Activated CD8-positive, alpha-beta T cell treated with anti-CD3 and anti-CD28 coated beads for 36 hours (primary cell): ENCODE data around the gene SLC12A1. TPM values are rescaled to one million over a fixed set of nuclear protein-coding genes. Genes with fewer than 3 reads are reported as not detected.

ENCODE experiments used
- ATAC-seq: fragments of 200-7000 bp; cut with Tn5 transposase; one replicate; pipeline ENCODE4 v1.10.0; 2021; ENCODE audit warnings: mild to moderate bottlenecking, moderate library complexity
- CTCF ChIA-PET: fragments of 350-600 bp; sonication (Branson Sonifier 250); formaldehyde crosslinking; loops from one replicate; lab custom pipeline; 2021; ENCODE audit warnings: antibody characterized with exemption; lab: Charles Lee
- POLR2A ChIA-PET: fragments of 350-600 bp; sonication (Branson Sonifier 250); formaldehyde crosslinking; loops from one replicate; lab custom pipeline; 2021; ENCODE audit warnings: antibody characterized with exemption; lab: Charles Lee
- DNase-seq: peaks from one replicate; pipeline ENCODE4 v3.0.0-alpha.2; 2020
- H3K27ac Mint-ChIP-seq: one replicate; pipeline ENCODE4 v1.8.0; 2021; ENCODE audit warnings: mild to moderate bottlenecking, mixed read lengths
- H3K27me3 Mint-ChIP-seq: one replicate; pipeline ENCODE4 v1.8.0; 2021; ENCODE audit warnings: mixed read lengths
- H3K36me3 Mint-ChIP-seq: one replicate; pipeline ENCODE4 v1.8.0; 2021; ENCODE audit warnings: low read depth, mixed read lengths
- H3K4me1 Mint-ChIP-seq: one replicate; pipeline ENCODE4 v1.8.0; 2021; ENCODE audit warnings: low read depth, mixed read lengths
- H3K4me3 Mint-ChIP-seq: one replicate; pipeline ENCODE4 v1.8.0; 2021; ENCODE audit warnings: mild to moderate bottlenecking, moderate library complexity, mixed read lengths
- H3K9me3 Mint-ChIP-seq: one replicate; pipeline ENCODE4 v1.8.0; 2021; ENCODE audit warnings: mixed read lengths
- intact Hi-C: fragments of 100-400 bp; cut with micrococcal nuclease; formaldehyde crosslinking; loops from one replicate; pipeline ENCODE4 v1.10.0; 2022
- total RNA-seq, 2 experiments: library from RNA; stranded (reverse); gene quantifications; one replicate each; pipeline ENCODE4 v1.2.3, GENCODE V29; 2021
- TF ChIP-seq, protein P1 (sequence below): fragments of 200-600 bp; IDR thresholded peaks from one replicate; pipeline ENCODE4 v1.8.0; 2022; ENCODE audit warnings: antibody characterized with exemption, mild to moderate bottlenecking

Gene SLC12A1
- total RNA-seq, 2 experiments from 2014 or later, result not detected

DNA sequence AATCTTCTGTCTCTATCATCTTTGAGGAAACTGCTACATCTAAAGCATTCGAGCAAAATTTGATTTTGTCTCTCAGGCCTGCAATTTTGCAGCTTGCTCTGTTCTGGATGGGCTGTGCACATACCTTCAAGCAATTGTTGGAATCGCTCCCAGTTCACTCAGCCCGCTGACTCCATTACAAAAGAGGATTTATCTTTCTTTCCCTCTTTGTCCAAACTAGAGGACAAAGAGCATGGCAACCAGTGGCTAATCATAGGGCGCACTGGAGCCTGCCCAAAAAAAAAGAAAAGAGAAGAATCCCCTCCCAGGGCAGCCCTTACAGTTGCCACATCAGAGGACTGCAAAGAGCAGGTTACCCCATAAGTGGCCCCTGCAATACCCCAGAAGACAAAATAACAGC is 76.1 kb downstream of the SLC12A1 start:
- TF ChIP-seq, protein P1, sequence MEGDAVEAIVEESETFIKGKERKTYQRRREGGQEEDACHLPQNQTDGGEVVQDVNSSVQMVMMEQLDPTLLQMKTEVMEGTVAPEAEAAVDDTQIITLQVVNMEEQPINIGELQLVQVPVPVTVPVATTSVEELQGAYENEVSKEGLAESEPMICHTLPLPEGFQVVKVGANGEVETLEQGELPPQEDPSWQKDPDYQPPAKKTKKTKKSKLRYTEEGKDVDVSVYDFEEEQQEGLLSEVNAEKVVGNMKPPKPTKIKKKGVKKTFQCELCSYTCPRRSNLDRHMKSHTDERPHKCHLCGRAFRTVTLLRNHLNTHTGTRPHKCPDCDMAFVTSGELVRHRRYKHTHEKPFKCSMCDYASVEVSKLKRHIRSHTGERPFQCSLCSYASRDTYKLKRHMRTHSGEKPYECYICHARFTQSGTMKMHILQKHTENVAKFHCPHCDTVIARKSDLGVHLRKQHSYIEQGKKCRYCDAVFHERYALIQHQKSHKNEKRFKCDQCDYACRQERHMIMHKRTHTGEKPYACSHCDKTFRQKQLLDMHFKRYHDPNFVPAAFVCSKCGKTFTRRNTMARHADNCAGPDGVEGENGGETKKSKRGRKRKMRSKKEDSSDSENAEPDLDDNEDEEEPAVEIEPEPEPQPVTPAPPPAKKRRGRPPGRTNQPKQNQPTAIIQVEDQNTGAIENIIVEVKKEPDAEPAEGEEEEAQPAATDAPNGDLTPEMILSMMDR, result no peak
- H3K27ac Mint-ChIP-seq, result no peak overlapping the region
- ATAC-seq (no peak), DNase-seq (no peak)
- CTCF ChIA-PET, result no interaction called here
- H3K9me3 Mint-ChIP-seq, result no peaks in the 10 kb centered on the region
- H3K36me3 Mint-ChIP-seq, result no peaks in the 10 kb centered on the region
- intact Hi-C loops, result no loop called here
- H3K27me3 Mint-ChIP-seq, result peaks cover 5% of the 10 kb centered on the region
- peaks cover 2% of the 10 kb centered on the region for H3K4me1 Mint-ChIP-seq
- H3K4me3 Mint-ChIP-seq, result no peak overlapping the region
- POLR2A ChIA-PET, result no interaction called here

DNA sequence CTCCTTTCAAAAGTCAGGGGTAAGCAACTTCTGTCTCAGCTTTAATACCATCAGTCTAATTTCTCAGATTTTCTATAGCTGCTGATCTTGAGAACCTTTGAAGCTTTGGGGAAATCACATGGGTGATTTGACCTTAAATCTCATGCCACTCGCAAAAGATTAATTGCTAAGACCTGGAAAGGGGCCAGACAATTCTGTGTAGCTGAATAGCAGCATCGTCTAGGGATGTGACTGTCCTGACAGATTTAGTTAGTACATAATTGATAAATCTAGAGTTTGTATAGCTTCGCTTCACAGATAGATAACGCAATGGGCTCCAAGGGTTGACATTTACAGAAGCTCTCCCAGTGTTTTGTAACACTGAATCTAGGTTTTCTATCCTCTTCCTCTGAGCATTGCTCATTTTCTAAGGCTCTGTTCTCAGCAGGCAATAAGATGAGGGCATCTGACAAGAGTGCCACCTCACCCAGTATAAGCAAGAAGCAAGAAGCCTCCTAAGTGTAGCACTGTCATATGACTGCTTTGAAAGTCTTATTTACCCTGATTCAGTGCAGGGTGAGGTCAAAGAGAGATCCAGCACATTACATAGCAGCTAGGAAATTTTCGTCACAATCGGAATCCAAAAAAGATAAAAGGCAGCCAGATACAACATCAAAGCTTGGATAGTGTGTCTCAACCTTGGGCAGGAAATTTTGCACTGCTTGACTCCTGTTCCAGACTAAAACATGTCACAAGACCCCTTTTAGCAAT is 77.5 kb downstream of the SLC12A1 start:
- CTCF ChIA-PET, result interaction anchor here (1.2 to 4.4 kb wide), 3 partner anchors 11 to 171 kb away, joined by 3 to 16 read pairs (median 4); no protein-coding TSS in a partner anchor
- POLR2A ChIA-PET, result no interaction called here
- no peak overlapping the region for H3K27ac Mint-ChIP-seq
- H3K27me3 Mint-ChIP-seq, result peaks cover 5% of the 10 kb centered on the region
- H3K4me3 Mint-ChIP-seq, result no peak overlapping the region
- no peaks in the 10 kb centered on the region for H3K36me3 Mint-ChIP-seq
- ATAC-seq (no peak), DNase-seq (no peak)
- intact Hi-C loops, result no loop called here
- TF ChIP-seq, protein P1, result no peak
- peaks cover 2% of the 10 kb centered on the region for H3K4me1 Mint-ChIP-seq
- no peaks in the 10 kb centered on the region for H3K9me3 Mint-ChIP-seq

DNA sequence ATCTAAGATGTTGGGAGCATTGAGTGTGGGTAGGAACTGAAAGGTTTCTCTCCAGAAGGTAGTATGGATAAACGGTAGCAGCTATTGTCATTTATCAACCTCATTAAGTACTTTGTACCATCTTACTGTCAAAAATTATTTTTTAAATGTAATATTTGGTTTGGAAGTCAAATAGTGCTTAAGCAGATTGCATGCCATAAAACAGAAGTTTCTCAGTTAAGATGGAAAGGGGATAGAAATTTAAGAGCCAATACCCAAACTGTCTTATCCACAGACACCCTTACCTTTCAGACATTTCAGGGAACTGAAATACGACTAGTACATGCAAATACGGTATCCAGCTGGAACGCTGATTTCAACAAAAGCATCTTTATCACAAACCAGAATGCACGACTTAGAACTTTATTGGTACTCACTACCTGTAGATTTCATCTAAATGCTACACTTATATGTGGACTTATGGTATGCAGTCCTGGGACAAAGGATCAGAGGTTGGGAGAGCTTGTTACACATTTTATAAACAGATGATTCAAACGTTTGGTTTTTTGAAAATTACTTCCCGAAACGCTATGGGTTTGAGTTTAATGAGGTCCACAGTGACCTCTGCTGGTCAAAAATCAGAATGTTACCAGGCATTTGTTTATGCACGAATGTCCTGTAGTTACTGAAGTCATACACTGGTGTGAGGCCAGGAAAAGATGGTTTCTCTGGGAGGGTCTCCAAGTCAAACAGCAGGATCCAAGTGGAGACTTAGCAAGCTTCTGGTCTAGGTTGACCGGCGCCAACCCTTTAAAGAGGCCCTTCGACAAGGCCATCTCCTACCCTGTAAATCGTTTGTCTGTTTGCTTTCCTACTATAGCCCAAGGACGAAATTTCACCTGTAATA is 79.5 kb downstream of the SLC12A1 start:
- ChIA-PET CTCF (interaction anchor here (0.7 to 4.4 kb wide), 25 partner anchors 9 to 500 kb away, joined by 3 to 18 read pairs (median 4); no protein-coding TSS in a partner anchor), POLR2A (no interaction called here)
- intact Hi-C loops, result no loop called here
- Mint-ChIP-seq H3K27ac (no peak overlapping the region), H3K4me3 (no peak overlapping the region), H3K9me3 (no peaks in the 10 kb centered on the region), H3K27me3 (peaks cover 5% of the 10 kb centered on the region), H3K4me1 (peaks cover 2% of the 10 kb centered on the region), H3K36me3 (no peaks in the 10 kb centered on the region)
- DNase-seq (peak; percentile 61), ATAC-seq (peak; percentile 70)
- TF ChIP-seq, protein P1, result peak; percentile 80

DNA sequence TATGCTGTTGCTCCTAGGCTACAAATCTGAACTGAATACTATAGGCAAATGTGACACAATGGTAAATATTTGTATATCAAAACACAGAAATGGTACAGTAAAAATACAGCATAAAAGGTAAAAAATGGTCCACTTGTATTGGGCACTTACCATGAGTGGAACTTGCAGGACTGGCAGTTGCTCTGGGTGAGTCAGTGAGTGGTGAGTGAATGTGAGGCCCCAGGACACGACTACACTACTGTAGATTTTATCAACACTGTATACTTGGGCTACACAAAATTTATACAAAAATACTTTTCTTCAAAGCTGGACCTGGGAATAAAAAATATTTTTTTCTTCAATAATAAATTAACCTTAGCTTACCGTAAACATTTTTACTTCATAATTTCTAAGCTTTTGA is 83.5 kb downstream of the SLC12A1 start:
- Mint-ChIP-seq H3K9me3 (no peaks in the 10 kb centered on the region), H3K36me3 (no peaks in the 10 kb centered on the region), H3K4me1 (peaks cover 2% of the 10 kb centered on the region), H3K27ac (no peak overlapping the region), H3K4me3 (no peak overlapping the region), H3K27me3 (peaks cover 3% of the 10 kb centered on the region)
- ChIA-PET CTCF (interaction anchor here (0.7 kb wide), 1 partner anchor 10 kb away, joined by 3 read pairs; no protein-coding TSS in a partner anchor), POLR2A (no interaction called here)
- ATAC-seq (no peak), DNase-seq (no peak)
- TF ChIP-seq, protein P1, result no peak
- intact Hi-C loops, result no loop called here
